ENCODE data around the gene ARHGAP33. TPM values are rescaled to one million over a fixed set of nuclear protein-coding genes. Genes with fewer than 3 reads are reported as not detected.

Gene ARHGAP33
- total RNA-seq, 1 donor from 2014 or later, result 46.3 TPM

DNA sequence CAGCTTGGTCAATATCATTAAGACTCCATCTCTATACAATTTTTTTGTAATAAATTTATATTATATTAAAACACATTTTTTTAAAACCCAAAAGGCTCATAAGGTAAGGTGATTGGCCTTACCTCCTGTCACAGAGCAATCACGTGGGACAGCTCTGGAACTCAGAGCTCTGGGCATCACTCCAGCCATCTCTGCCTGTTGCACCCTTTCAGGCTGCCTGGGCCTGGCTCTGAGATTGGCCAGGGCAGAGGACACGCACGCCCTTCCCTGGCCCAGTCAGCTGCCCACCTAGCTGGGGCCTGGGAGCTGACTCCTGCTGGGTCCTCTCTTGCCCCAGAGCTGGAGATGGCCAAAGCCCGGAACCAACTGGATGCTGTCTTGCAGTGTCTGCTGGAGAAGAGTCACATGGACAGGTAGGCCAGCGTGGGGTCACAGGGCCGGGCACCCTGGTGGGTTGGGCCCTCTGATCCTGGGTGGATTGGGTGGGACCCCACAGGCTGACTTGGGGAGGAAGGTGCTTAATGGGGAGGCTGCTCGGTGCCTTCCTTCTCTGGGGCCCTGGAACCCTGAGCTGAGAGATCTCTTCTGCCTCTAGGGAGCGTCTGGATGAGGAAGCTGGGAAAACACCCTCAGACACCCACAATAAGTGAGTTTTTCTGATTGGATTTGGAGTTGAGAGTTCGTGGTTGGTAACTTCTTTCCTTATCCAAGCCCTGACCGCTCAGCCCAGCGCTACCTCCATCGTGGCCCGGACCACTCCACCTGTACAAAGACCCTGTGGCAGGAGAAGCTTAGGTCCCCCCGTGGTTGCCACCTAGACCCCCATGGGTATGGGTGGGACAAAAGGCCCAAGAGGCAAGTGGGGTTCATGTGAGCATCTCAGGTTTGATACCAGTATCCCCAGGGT is 23.3 kb upstream of the ARHGAP33 start:
- H3K27me3 Mint-ChIP-seq, result peaks cover 20% of the 10 kb centered on the region
- H3K36me3 Mint-ChIP-seq (ENCODE audit: insufficient read depth), result peaks cover 16% of the 10 kb centered on the region
- TF ChIP-seq CTCF (IDR thresholded peaks at IDR 0.05; ENCODE audit: unreplicated experiment), result no peak
- no peak for DNase-seq (ENCODE audit: low spot score, unreplicated experiment)
- no peak overlapping the region for H3K27ac Mint-ChIP-seq
- H3K4me3 Mint-ChIP-seq (ENCODE audit: low read depth), result no peak overlapping the region
- H3K9me3 Mint-ChIP-seq (ENCODE audit: low read depth), result no peaks in the 10 kb centered on the region
- H3K4me1 Mint-ChIP-seq (ENCODE audit: low read depth), result peaks cover 20% of the 10 kb centered on the region

- H3K4me3 Mint-ChIP-seq (ENCODE audit: low read depth), result no peak overlapping the region
- H3K4me1 Mint-ChIP-seq (ENCODE audit: low read depth), result peaks cover 20% of the 10 kb centered on the region
- H3K27ac Mint-ChIP-seq, result no peak overlapping the region
- no peak for TF ChIP-seq CTCF (IDR thresholded peaks at IDR 0.05; ENCODE audit: unreplicated experiment)
- H3K36me3 Mint-ChIP-seq (ENCODE audit: insufficient read depth), result peaks cover 15% of the 10 kb centered on the region
- H3K27me3 Mint-ChIP-seq, result peaks cover 20% of the 10 kb centered on the region
- no peak for DNase-seq (ENCODE audit: low spot score, unreplicated experiment)
- no peaks in the 10 kb centered on the region for H3K9me3 Mint-ChIP-seq (ENCODE audit: low read depth)
These were observed 22.5 kb upstream of the ARHGAP33 start for GRCh38 chr19:35752746-35753350.

DNA sequence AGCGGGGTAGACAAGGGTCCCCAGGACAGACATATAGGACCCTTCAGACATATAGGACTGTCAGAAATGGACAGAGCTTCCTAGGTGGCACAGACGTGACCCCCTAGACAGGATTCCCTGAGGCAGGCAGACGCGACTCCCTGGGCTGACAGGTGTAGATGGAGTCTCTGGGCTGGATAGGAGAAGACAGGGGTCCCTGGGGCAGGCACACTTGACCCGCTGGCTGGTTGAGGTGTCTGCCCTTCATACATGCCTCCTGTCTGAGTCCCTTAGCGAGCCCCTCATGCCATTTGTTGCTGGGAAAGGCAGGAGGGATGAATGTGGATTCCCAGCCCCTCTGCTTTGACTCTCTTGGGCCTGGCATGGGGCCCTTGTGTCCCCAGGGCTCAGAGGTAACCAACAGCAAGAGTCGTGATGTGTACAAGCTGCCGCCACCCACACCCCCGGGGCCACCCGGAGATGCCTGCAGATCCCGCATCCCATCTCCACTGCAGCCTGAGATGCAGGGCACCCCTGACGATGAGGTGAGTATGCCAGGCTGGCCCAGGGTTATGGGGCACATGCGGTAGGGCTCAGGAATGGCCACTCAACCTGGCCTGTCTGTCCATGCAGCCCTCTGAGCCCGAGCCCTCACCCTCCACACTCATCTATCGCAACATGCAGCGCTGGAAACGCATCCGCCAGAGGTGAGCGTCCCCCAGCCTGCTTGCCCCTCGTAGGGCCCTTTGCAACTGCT is 21.6 kb upstream of the ARHGAP33 start:
- TF ChIP-seq CTCF (IDR thresholded peaks at IDR 0.05; ENCODE audit: unreplicated experiment), result no peak
- Mint-ChIP-seq H3K27me3 (peaks cover 20% of the 10 kb centered on the region), H3K9me3 (ENCODE audit: low read depth) (no peaks in the 10 kb centered on the region), H3K4me3 (ENCODE audit: low read depth) (no peak overlapping the region), H3K4me1 (ENCODE audit: low read depth) (peaks cover 13% of the 10 kb centered on the region), H3K36me3 (ENCODE audit: insufficient read depth) (peaks cover 13% of the 10 kb centered on the region), H3K27ac (no peak overlapping the region)
- no peak for DNase-seq (ENCODE audit: low spot score, unreplicated experiment)

- no peak for TF ChIP-seq CTCF (IDR thresholded peaks at IDR 0.05; ENCODE audit: unreplicated experiment)
- Mint-ChIP-seq H3K27me3 (peaks cover 20% of the 10 kb centered on the region), H3K9me3 (ENCODE audit: low read depth) (no peaks in the 10 kb centered on the region), H3K27ac (no peak overlapping the region), H3K4me3 (ENCODE audit: low read depth) (no peak overlapping the region), H3K4me1 (ENCODE audit: low read depth) (peaks cover 13% of the 10 kb centered on the region), H3K36me3 (ENCODE audit: insufficient read depth) (peaks cover 13% of the 10 kb centered on the region)
- no peak for DNase-seq (ENCODE audit: low spot score, unreplicated experiment)
These were observed 20.8 kb upstream of the ARHGAP33 start for GRCh38 chr19:35754370-35755130.

Data from progenitor cell of endocrine pancreas (in vitro differentiated cells).